ENCODE results near the gene USH1G.

- no peak for TF ChIP-seq CTCF (IDR thresholded peaks at IDR 0.05; ENCODE audit: insufficient read depth, low read depth, low read length)
- TF ChIP-seq EZH2 (IDR thresholded peaks at IDR 0.05; ENCODE audit: insufficient read depth, low read length) = no peak
Observed at GRCh38 chr17:74930535-74931036, 7.5 kb upstream of the USH1G start.

Measured in astrocyte (in vitro differentiated cells and primary cell).